SJSA1 (cell line): ENCODE results near the gene APOL3. TPM values are rescaled to one million over a fixed set of nuclear protein-coding genes. Genes with fewer than 3 reads are reported as not detected.
"Not testable (repeated sequence)": the region's sequence is repeated elsewhere in the genome, so short reads cannot be mapped to it uniquely, and the experiment has no call there.

Experiments used
- DNase-seq, 2 experiments: peaks; one replicate each; pipeline ENCODE4 v3.0.0-alpha.2; 2015 to 2020; ENCODE audit warnings: low spot score in 2 of 2, low read depth in 1 of 2
- H3K27ac ChIP-seq: fragments of 250-450 bp; sonication (Bioruptor Pico); 2 replicates; pipeline ENCODE4 v1.5.1; 2020; ENCODE audit warnings: mild to moderate bottlenecking, moderate library complexity
- H3K27me3 ChIP-seq: fragments of 250-450 bp; sonication (Bioruptor Pico); replicated peaks from 2 replicates; pipeline ENCODE4 v1.5.1; 2020; ENCODE audit warnings: mild to moderate bottlenecking, moderate library complexity
- H3K36me3 ChIP-seq: fragments of 250-450 bp; sonication (Bioruptor Pico); 2 replicates; pipeline ENCODE4 v1.5.1; 2020; ENCODE audit warnings: mild to moderate bottlenecking
- H3K4me1 ChIP-seq: fragments of 250-450 bp; sonication (Bioruptor Pico); replicated peaks from 2 replicates; pipeline ENCODE4 v1.6.1; 2021; ENCODE audit warnings: mild to moderate bottlenecking
- H3K4me3 ChIP-seq: fragments of 250-450 bp; sonication (Bioruptor Pico); 2 replicates; pipeline ENCODE4 v1.5.1; 2020; ENCODE audit warnings: mild to moderate bottlenecking
- H3K9me3 ChIP-seq: fragments of 250-450 bp; sonication (Bioruptor Pico); replicated peaks from 2 replicates; pipeline ENCODE4 v1.5.1; 2020; ENCODE audit warnings: mild to moderate bottlenecking
- total RNA-seq: library from RNA; depleted of rRNA; stranded (reverse); fragments of >200 nt; shearing (Covaris generic); gene quantifications from 2 replicates; pipeline ENCODE4 v1.2.3, GENCODE V29; 2014; rRNA removed

APOL3 gene
- total RNA-seq, 1 experiment from 2014 or later: 4.7 TPM

DNA sequence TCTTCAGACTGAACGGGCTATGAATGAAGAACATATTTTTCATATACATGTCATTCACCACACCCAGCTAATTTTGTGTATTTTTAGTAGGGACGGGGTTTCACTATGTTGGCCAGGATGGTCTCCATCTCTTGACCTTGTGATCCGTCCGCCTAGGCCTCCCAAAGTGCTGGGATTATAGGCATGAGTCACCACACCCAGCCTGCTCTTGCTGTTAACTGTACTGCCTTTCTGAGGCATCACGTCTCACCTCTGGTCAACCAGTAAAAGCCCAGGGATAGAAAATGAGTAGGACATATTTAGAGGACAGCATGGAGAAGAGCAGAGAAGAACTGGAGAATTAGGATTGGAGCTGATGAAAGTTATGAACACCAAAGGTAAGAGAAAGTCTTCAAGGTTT, 55.6 kb downstream of the APOL3 start:
- DNase-seq: no peak
- no peaks in the 10 kb centered on the region for H3K27me3 ChIP-seq
- no peak overlapping the region for H3K4me3 ChIP-seq
- no peaks in the 10 kb centered on the region for H3K9me3 ChIP-seq
- H3K4me1 ChIP-seq: peaks cover 6% of the 10 kb centered on the region
- no peaks in the 10 kb centered on the region for H3K36me3 ChIP-seq
- no peak overlapping the region for H3K27ac ChIP-seq

DNA sequence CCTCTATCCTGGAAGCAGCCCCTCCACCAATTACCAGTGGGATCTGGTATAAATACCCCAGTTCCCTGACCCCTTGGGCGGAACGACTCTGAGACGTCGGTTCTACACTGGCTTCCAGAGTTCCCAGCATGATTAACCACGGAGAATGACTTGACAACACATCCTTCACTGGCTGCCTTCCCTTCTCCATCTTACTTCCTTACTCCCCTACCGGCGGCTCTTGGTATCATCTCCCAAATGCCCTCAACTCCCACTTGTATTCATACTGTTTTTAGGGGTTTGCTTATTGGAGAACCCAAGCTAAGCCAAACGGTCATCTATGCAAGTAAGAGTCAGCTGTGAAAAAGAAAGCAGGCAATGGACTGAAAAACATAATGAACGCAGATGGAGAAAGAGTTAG, 56.1 kb downstream of the APOL3 start:
- H3K9me3 ChIP-seq: no peaks in the 10 kb centered on the region
- no peak for DNase-seq
- no peaks in the 10 kb centered on the region for H3K27me3 ChIP-seq
- no peak overlapping the region for H3K4me3 ChIP-seq
- H3K36me3 ChIP-seq: no peaks in the 10 kb centered on the region
- H3K4me1 ChIP-seq: peaks cover 6% of the 10 kb centered on the region
- H3K27ac ChIP-seq: no peak overlapping the region

DNA sequence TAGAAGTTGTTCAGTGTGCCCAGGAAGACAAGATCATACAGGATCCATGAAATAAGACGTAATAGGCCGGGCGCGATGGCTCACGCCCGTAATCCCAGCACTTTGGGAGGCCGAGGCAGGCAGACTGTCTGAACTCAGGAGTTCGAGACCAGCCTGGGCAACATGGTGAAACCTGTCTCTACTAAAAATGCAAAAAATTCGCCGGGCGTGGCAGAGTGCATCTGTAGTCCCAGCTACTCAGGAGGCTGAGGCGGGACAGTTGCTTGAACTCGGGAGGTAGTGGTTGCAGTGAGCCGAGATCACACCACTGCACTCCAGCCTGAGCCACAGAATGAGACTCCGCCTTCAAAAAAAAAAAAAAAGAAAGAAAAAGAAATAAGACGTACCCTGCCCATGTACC, 56.7 kb downstream of the APOL3 start:
- H3K27me3 ChIP-seq: no peaks in the 10 kb centered on the region
- no peak overlapping the region for H3K27ac ChIP-seq
- DNase-seq: no peak
- peaks cover 6% of the 10 kb centered on the region for H3K4me1 ChIP-seq
- no peaks in the 10 kb centered on the region for H3K9me3 ChIP-seq
- no peaks in the 10 kb centered on the region for H3K36me3 ChIP-seq
- H3K4me3 ChIP-seq: no peak overlapping the region

DNA sequence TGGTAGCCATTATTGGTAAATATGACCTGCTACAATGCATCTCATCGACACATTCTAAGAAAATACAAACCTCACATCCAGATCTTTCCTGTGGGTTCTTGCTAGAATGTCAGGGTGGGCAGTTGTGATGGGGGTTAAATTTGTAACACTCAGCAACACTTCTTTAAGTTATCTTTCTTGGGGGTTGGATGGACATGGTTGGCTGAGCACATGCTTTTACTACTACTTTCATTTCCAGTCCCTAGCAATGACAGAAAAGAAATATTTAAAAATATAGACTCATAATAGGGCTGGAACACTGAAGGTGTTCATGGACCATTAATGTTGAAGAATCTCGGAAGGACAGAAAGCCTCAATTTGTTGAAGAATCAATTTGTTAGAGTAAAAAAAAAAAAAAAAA, 57.6 kb downstream of the APOL3 start:
- Histone ChIP-seq H3K27me3 (no peaks in the 10 kb centered on the region), H3K9me3 (no peaks in the 10 kb centered on the region), H3K36me3 (no peaks in the 10 kb centered on the region), H3K27ac (no peak overlapping the region), H3K4me3 (no peak overlapping the region), H3K4me1 (peaks cover 6% of the 10 kb centered on the region)
- no peak for DNase-seq

DNA sequence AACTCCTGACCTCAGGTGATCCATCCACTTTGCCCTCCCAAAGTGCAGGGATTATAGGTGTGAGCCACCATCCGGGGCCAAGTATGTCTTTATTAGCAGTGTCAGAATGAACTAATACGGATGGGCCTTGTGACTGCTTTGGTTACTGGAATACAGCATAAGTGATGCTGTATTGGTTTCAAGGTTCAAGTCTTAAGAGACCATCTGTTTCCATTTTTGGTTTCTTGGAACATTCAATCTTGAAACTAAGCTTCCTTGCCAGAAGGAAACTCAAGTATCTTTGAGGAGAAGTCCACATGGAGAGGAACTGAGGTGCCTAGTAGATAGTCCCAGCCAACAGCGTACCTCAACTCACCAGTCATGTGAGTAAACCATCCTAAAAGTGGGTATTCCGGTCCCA, 58.8 kb downstream of the APOL3 start:
- Histone ChIP-seq H3K4me1 (peaks cover 6% of the 10 kb centered on the region), H3K4me3 (no peak overlapping the region), H3K36me3 (no peaks in the 10 kb centered on the region), H3K27ac (no peak overlapping the region), H3K9me3 (no peaks in the 10 kb centered on the region), H3K27me3 (no peaks in the 10 kb centered on the region)
- DNase-seq: no peak

DNA sequence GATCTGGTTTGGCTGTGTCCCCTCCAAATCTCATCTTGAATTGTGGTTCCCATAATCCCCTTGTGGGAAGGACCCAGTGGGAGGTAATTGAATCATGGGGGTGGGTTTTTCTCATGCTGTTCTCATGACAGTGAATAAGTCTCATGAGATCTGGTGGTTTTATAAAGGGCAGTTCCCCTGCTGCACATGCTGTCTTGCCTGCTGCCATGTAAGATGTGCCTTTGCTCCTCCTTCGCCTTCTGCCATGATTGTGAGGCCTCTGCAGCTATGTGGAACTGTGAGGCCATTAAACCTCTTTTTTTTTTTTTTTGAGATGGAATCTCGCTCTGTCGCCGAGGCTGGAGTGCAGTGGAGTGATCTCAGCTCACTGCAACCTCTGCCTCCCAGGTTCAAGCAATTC, 59.6 kb downstream of the APOL3 start:
- H3K27me3 ChIP-seq, DNase-seq, H3K36me3 ChIP-seq, H3K4me1 ChIP-seq, H3K9me3 ChIP-seq, H3K4me3 ChIP-seq, H3K27ac ChIP-seq: not testable (repeated sequence)

DNA sequence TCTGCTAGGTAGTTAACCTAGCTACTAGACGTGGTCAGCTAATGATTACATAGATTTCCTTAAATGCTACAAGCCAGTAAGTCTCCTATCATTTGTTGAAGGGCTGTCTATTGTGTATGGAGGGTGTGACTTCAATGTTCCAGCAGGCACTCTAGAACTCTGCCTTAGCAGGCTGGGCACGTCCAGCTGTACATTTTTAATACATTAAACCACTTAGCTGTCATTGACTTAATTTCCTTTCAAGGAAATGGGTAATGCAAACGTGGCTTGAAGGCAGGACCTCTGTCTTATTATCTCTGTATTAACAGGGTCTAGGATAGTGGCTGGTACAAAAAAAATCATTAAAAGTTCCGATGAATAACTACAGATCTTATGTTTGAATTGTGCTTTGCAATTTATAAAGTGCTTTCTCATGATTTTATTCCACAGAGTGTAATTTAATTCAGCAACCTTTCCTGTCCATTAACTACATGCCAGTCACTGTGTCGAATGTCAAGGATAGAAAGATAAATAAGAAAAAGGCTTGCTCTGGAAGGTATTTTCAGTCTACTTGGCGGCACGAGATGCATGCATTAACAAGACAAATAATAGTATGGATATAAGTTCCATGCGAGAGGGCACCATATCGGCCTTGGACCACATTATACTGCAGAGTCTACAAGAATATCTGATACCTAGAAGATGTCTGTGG, 60.3 kb downstream of the APOL3 start:
- H3K27me3 ChIP-seq: no peaks in the 10 kb centered on the region
- no peak overlapping the region for H3K4me3 ChIP-seq
- H3K4me1 ChIP-seq: peaks cover 6% of the 10 kb centered on the region
- H3K27ac ChIP-seq: no peak overlapping the region
- no peaks in the 10 kb centered on the region for H3K36me3 ChIP-seq
- no peaks in the 10 kb centered on the region for H3K9me3 ChIP-seq
- no peak for DNase-seq

DNA sequence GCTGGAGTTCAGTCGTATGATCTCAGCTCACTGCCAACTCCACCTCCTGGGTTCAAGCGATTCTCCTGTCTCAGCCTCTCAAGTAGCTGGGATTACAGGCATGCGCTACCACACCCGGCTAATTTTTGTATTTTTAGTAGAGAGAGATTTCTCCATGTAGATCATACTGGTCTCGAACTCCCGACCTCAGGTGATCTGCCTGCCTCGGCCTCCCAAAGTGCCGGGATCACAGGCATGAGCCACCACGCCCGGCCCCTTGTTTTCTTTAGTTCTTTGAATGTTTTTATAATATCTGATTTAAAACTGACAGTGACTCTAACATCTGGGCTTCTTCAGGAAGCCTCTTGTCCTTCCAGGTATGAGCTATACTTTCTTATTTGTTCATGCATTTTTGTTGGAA, 61.0 kb downstream of the APOL3 start:
- not testable (repeated sequence) for H3K36me3 ChIP-seq, H3K9me3 ChIP-seq, H3K4me3 ChIP-seq, H3K27ac ChIP-seq, DNase-seq, H3K27me3 ChIP-seq, H3K4me1 ChIP-seq

DNA sequence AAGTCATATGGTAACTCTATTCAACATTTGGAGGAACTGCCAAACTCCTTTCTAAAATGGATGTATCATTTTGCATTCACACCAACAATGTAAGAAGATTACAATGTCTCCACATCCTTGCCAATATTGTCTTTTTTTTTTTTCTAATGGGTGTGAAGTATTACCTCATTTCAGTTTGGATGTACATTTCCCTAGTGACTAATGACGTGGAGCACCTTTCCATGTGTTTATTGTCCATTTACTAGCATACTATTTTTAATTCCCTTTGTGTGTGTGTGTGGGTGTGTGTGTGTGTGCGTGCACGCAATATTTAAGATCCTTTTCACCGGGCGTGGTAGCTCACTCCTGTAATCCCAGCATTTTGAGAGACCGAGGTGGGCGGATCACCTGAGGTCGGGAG, 62.7 kb downstream of the APOL3 start:
- H3K4me1 ChIP-seq: no peaks in the 10 kb centered on the region
- no peaks in the 10 kb centered on the region for H3K36me3 ChIP-seq
- no peak overlapping the region for H3K4me3 ChIP-seq
- H3K9me3 ChIP-seq: no peaks in the 10 kb centered on the region
- no peaks in the 10 kb centered on the region for H3K27me3 ChIP-seq
- H3K27ac ChIP-seq: no peak overlapping the region
- DNase-seq: no peak

DNA sequence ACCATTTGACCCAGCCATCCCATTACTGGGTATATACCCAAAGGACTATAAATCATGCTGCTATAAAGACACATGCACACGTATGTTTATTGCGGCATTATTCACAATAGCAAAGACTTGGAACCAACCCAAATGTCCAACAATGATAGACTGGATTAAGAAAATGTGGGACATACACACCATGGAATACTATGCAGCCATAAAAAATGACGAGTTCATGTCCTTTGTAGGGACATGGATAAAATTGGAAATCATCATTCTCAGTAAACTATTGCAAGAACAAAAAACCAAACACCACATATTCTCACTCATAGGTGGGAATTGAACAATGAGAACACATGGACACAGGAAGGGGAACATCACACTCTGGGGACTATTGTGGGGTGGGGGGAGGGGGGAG, 69.8 kb downstream of the APOL3 start:
- not testable (repeated sequence) for H3K4me3 ChIP-seq, H3K4me1 ChIP-seq, H3K27me3 ChIP-seq, DNase-seq, H3K27ac ChIP-seq, H3K36me3 ChIP-seq, H3K9me3 ChIP-seq

Other genes starting within 250 kb of the APOL3 start
- 92.3 and 144 TPM in 2 replicates for gene RBFOX2, start 131.9 kb downstream of the APOL3 start, total RNA-seq
- 0.08 TPM in 1 of 2 replicates, not detected in the other for gene APOL4, start 41.1 kb upstream of the APOL3 start, total RNA-seq
- 23.8 and 29.3 TPM in 2 replicates for gene APOL2, start 78.8 kb upstream of the APOL3 start, total RNA-seq
- 4.4 and 5.8 TPM in 2 replicates for gene APOL1, start 92.4 kb upstream of the APOL3 start, total RNA-seq
- 510 and 668 TPM in 2 replicates for gene MYH9, start 227.2 kb upstream of the APOL3 start, total RNA-seq